GM12892 (cell line): ENCODE measurements around the gene TSEN54.

Experiments
- POLR2A ChIP-seq: IDR thresholded peaks from 2 replicates; pipeline ENCODE4 v1.6.1; 2011; ENCODE audit warnings: low read depth, low read length, control low read depth
- POLR2AphosphoS5 ChIP-seq: IDR thresholded peaks from 2 replicates; pipeline ENCODE4 v1.6.1; 2011; ENCODE audit warnings: low read depth, low read length, control low read depth

- TF ChIP-seq POLR2AphosphoS5 (no peak), POLR2A (no peak)
Measured at GRCh38 chr17:75563063-75563758, 46.9 kb downstream of the TSEN54 start.
